ENCODE data around the gene EMSY. TPM values are rescaled to one million over a fixed set of nuclear protein-coding genes. Genes with fewer than 3 reads are reported as not detected.
"Not testable (repeated sequence)": the region's sequence is repeated elsewhere in the genome, so short reads cannot be mapped to it uniquely, and the experiment has no call there.

Gene EMSY
- polyA plus RNA-seq, 1 donor = 16.3 TPM

DNA sequence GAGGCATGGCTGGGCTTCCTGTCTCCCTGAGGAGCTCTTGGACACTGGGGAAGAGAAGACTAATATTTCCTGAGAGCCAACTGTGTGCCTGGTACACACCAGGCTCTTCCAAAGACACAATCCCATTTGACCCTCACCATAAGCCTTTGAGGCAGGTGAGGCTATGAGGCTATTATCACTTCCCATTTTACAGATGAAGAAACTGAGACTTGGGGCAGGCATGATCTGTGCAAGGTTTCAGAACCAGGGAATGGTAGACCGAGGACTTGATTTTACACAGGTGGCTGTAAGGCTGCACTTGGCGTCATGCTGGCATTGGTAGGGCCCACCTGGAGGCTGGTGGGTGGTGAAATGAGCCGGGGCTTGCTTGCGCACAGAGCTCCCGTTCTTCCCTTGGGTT, 134.9 kb downstream of the EMSY start:
- H3K27ac ChIP-seq (ENCODE audit: low read length) = no peak overlapping the region
- WGBS (ENCODE audit: insufficient coverage, low lambda C conversion rate) = no CpG with 5 or more reads among the region's 5 CpGs
- no peaks in the 10 kb centered on the region for H3K36me3 ChIP-seq (ENCODE audit: control insufficient read depth, insufficient read depth, low read length)
- H3K4me3 ChIP-seq (ENCODE audit: low read length) = no peak overlapping the region
- peaks cover 9% of the 10 kb centered on the region for H3K9me3 ChIP-seq (ENCODE audit: control insufficient read depth, low read depth, low read length)
- DNase-seq = no peak
- peaks cover 9% of the 10 kb centered on the region for H3K4me1 ChIP-seq (ENCODE audit: control insufficient read depth, insufficient read depth, low read length)
- H3K27me3 ChIP-seq (ENCODE audit: control insufficient read depth, insufficient read depth, low read length) = no peaks in the 10 kb centered on the region

DNA sequence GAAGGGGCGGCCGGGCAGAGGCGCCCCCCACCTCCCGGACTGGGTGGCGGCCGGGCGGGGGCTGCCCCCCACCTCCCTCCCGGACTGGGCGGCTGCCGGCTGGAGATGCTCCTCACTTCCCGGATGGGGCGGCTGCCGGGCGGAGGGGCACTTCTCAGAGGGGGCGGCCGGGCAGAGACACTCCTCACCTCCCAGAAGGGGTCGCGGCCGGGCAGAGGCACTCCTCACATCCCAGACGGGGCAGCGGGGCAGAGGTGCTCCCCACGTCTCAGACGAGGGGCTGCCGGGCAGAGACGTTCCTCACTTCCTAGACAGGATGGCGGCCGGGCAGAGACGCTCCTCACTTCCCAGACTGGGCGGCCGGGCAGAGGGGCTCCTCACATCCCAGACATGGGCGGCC, 137.7 kb downstream of the EMSY start:
- no CpG with 5 or more reads among the region's 31 CpGs for WGBS (ENCODE audit: insufficient coverage, low lambda C conversion rate)
- H3K4me3 ChIP-seq (ENCODE audit: low read length); H3K27me3 ChIP-seq (ENCODE audit: control insufficient read depth, insufficient read depth, low read length); H3K36me3 ChIP-seq (ENCODE audit: control insufficient read depth, insufficient read depth, low read length); H3K27ac ChIP-seq (ENCODE audit: low read length); DNase-seq; H3K9me3 ChIP-seq (ENCODE audit: control insufficient read depth, low read depth, low read length); H3K4me1 ChIP-seq (ENCODE audit: control insufficient read depth, insufficient read depth, low read length): not testable (repeated sequence)

GRCh38 chr11:76587820-76588454, 143.1 kb downstream of the EMSY start:
- no peaks in the 10 kb centered on the region for H3K27me3 ChIP-seq (ENCODE audit: control insufficient read depth, insufficient read depth, low read length)
- H3K9me3 ChIP-seq (ENCODE audit: control insufficient read depth, low read depth, low read length) = peaks cover 4% of the 10 kb centered on the region
- H3K4me3 ChIP-seq (ENCODE audit: low read length) = no peak overlapping the region
- H3K27ac ChIP-seq (ENCODE audit: low read length) = peak overlapping the region; percentile 30
- no peaks in the 10 kb centered on the region for H3K36me3 ChIP-seq (ENCODE audit: control insufficient read depth, insufficient read depth, low read length)
- no peak for DNase-seq
- WGBS (ENCODE audit: insufficient coverage, low lambda C conversion rate) = 52% methylated on average over 2 of the region's 5 CpGs
- H3K4me1 ChIP-seq (ENCODE audit: control insufficient read depth, insufficient read depth, low read length) = peaks cover 2% of the 10 kb centered on the region

DNA sequence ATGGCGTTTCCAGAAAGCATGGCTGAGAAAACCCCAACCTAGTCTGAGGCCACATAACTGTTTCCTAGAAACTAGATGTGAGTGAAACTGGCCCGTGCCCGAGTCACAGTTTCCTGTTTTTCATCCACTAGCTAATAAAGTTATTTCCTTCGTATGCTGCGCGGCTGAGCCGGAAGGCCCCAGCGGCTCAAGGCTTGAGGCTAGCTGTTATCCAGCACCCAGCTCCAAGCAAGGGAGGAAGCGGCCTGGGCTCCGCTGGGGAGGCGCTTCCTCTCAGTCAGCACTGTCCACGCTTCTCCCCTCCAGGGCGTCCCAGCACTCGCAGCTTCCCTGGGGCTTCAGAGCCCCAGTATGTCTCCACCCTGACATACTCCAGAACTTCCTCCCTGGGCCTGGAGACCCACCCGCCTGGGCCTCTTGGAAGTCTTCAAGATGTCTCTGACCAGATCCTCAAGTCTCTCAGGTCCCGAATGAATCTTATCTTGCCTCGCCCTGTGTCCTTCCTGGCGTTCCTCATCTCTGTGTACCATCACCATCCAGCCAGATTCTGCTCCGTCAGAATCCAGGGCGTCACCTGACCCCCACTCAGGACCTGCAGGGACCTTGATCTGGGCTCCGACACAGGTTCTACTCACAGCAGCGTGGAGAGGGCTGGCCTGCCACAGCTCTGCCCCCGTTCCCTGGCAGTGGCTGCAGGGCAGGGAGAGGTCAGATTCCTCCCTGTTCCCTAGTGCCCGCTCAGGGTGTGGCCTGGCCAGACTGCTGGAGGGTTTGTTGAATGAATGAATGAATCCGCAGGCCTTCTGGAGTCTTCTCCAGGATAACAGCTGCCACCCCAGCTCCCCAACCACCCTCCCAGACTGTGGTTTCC, 143.9 kb downstream of the EMSY start:
- Histone ChIP-seq H3K4me3 (ENCODE audit: low read length) (no peak overlapping the region), H3K27me3 (ENCODE audit: control insufficient read depth, insufficient read depth, low read length) (no peaks in the 10 kb centered on the region), H3K36me3 (ENCODE audit: control insufficient read depth, insufficient read depth, low read length) (no peaks in the 10 kb centered on the region), H3K4me1 (ENCODE audit: control insufficient read depth, insufficient read depth, low read length) (peaks cover 2% of the 10 kb centered on the region), H3K9me3 (ENCODE audit: control insufficient read depth, low read depth, low read length) (no peaks in the 10 kb centered on the region), H3K27ac (ENCODE audit: low read length) (peak overlapping the region; percentile 39)
- DNase-seq = peak in 1 of 2 donors; percentile 36
- WGBS (ENCODE audit: insufficient coverage, low lambda C conversion rate) = no CpG with 5 or more reads among the region's 25 CpGs

GRCh38 chr11:76589477-76589876, 144.7 kb downstream of the EMSY start:
- Histone ChIP-seq H3K27ac (ENCODE audit: low read length) (no peak overlapping the region), H3K27me3 (ENCODE audit: control insufficient read depth, insufficient read depth, low read length) (no peaks in the 10 kb centered on the region), H3K4me1 (ENCODE audit: control insufficient read depth, insufficient read depth, low read length) (peaks cover 2% of the 10 kb centered on the region), H3K4me3 (ENCODE audit: low read length) (no peak overlapping the region), H3K36me3 (ENCODE audit: control insufficient read depth, insufficient read depth, low read length) (no peaks in the 10 kb centered on the region), H3K9me3 (ENCODE audit: control insufficient read depth, low read depth, low read length) (no peaks in the 10 kb centered on the region)
- no peak for DNase-seq
- no CpG with 5 or more reads among the region's 10 CpGs for WGBS (ENCODE audit: insufficient coverage, low lambda C conversion rate)

DNA sequence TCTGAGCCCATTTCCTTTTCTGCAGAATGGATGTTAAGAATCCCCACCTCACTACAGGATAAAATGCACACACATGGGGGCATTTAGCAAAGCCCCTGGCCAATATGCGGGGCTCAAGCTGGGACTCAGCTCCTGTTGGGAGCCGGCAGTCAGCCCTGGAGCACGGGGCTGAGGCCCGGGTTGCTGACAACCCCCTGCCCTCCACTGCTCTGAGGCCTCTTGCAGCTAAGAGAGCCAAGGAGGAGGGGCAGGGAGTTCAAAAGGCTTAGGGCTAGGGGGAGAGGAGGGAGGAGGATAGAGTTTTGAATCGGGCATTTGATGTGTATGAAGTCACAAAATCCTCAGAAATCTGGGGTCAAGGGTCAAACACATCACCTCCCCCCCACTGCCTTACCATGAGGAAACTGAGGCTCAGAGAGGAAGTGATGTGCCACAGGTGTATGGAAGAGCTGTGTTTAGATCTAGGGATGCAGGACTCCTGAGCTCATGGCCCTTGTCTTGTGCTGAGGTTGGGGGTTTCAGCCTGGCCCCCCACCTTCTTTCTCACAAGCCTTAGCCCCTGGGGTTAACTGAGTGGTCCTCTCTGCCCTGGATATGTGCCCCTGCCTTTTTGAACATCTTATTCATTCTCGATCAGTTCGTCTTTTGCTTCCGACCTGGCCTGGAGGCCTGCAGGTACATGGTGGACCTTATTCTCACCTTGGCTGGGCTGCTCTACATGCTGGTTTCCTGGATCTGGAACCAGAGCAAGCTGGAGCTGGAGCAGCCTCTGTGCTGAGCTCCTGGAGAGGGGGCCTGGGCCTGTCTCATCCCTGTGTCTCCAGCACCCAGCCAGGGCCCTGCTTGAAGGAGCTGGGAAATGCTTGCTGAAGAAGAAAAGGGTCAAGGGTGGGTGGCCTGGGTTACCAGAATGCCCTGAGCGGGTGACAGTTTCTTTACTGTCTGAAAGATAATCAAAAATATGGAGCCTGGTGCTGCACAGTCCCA, 145.4 kb downstream of the EMSY start:
- Histone ChIP-seq H3K27me3 (ENCODE audit: control insufficient read depth, insufficient read depth, low read length) (no peaks in the 10 kb centered on the region), H3K27ac (ENCODE audit: low read length) (no peak overlapping the region), H3K36me3 (ENCODE audit: control insufficient read depth, insufficient read depth, low read length) (no peaks in the 10 kb centered on the region), H3K9me3 (ENCODE audit: control insufficient read depth, low read depth, low read length) (no peaks in the 10 kb centered on the region), H3K4me1 (ENCODE audit: control insufficient read depth, insufficient read depth, low read length) (peaks cover 2% of the 10 kb centered on the region), H3K4me3 (ENCODE audit: low read length) (no peak overlapping the region)
- DNase-seq = no peak
- WGBS (ENCODE audit: insufficient coverage, low lambda C conversion rate) = 67% methylated on average over 2 of the region's 9 CpGs

- no peaks in the 10 kb centered on the region for H3K36me3 ChIP-seq (ENCODE audit: control insufficient read depth, insufficient read depth, low read length)
- no peak overlapping the region for H3K27ac ChIP-seq (ENCODE audit: low read length)
- H3K9me3 ChIP-seq (ENCODE audit: control insufficient read depth, low read depth, low read length) = no peaks in the 10 kb centered on the region
- H3K4me1 ChIP-seq (ENCODE audit: control insufficient read depth, insufficient read depth, low read length) = peaks cover 2% of the 10 kb centered on the region
- WGBS (ENCODE audit: insufficient coverage, low lambda C conversion rate) = no CpG with 5 or more reads among the region's 8 CpGs
- H3K27me3 ChIP-seq (ENCODE audit: control insufficient read depth, insufficient read depth, low read length) = no peaks in the 10 kb centered on the region
- no peak overlapping the region for H3K4me3 ChIP-seq (ENCODE audit: low read length)
- no peak for DNase-seq
Measured at GRCh38 chr11:76591416-76591815, 146.6 kb downstream of the EMSY start.

GRCh38 chr11:76592025-76592914, 147.5 kb downstream of the EMSY start:
- 100% methylated on average over 1 of the region's 17 CpGs for WGBS (ENCODE audit: insufficient coverage, low lambda C conversion rate)
- no peak for DNase-seq

DNA sequence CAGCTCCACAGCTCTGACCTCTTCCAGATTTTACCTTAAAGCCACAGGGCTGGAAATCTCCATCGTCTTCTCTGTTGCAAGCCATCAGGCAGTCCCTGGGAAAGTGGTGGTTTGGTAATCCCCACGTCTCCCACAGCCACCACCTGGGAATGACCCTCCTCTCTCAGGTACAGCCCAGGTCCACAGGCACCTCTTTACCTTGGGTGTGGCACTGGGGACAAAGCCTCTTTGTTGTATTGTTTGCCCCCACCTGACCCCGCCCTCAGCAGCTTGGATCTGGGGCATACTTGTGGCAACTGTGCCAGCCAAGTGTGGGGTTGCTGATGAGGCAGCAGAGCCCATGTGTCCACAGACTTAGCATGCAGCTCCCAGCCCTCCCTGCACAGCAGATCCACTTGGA, 148.1 kb downstream of the EMSY start:
- WGBS (ENCODE audit: insufficient coverage, low lambda C conversion rate) = no CpG with 5 or more reads among the region's 3 CpGs
- no peaks in the 10 kb centered on the region for H3K27me3 ChIP-seq (ENCODE audit: control insufficient read depth, insufficient read depth, low read length)
- H3K27ac ChIP-seq (ENCODE audit: low read length) = no peak overlapping the region
- no peaks in the 10 kb centered on the region for H3K36me3 ChIP-seq (ENCODE audit: control insufficient read depth, insufficient read depth, low read length)
- peak in 1 of 2 donors; percentile 11 for DNase-seq
- H3K9me3 ChIP-seq (ENCODE audit: control insufficient read depth, low read depth, low read length) = no peaks in the 10 kb centered on the region
- H3K4me3 ChIP-seq (ENCODE audit: low read length) = no peak overlapping the region
- peaks cover 2% of the 10 kb centered on the region for H3K4me1 ChIP-seq (ENCODE audit: control insufficient read depth, insufficient read depth, low read length)

More at GRCh38 chr11:76592025-76592914, 147.5 kb downstream of the EMSY start:
- Histone ChIP-seq H3K27me3 (ENCODE audit: control insufficient read depth, insufficient read depth, low read length) (no peaks in the 10 kb centered on the region), H3K4me3 (ENCODE audit: low read length) (no peak overlapping the region), H3K36me3 (ENCODE audit: control insufficient read depth, insufficient read depth, low read length) (no peaks in the 10 kb centered on the region), H3K27ac (ENCODE audit: low read length) (no peak overlapping the region), H3K4me1 (ENCODE audit: control insufficient read depth, insufficient read depth, low read length) (peaks cover 2% of the 10 kb centered on the region), H3K9me3 (ENCODE audit: control insufficient read depth, low read depth, low read length) (no peaks in the 10 kb centered on the region)

Data from large intestine (tissue), 3 donors.